HCT116 (cell line): ENCODE data around the gene NCAPD3. TPM values are rescaled to one million over a fixed set of nuclear protein-coding genes. Genes with fewer than 3 reads are reported as not detected.

ENCODE experiments used
- ATAC-seq: fragments of 200-7000 bp; cut with Tn5 transposase; 2 replicates; pipeline ENCODE4 v1.9.1; 2020; ENCODE audit warnings: mild to moderate bottlenecking, moderate library complexity
- BruUV-seq: library from RNA; stranded (reverse); fragments of 400-500 nt; replicated peaks from 2 replicates; lab custom pipeline; 2021; lab: Mats Ljungman, UMichigan
- CTCF ChIA-PET: fragments of 300-600 bp; sonication (Branson Sonifier 250); formaldehyde crosslinking; loops from one replicate; lab custom pipeline; 2021; ENCODE audit warnings: antibody characterized with exemption; lab: Charles Lee
- POLR2A ChIA-PET: fragments of 300-600, 350-600 bp; sonication (Branson Sonifier 250); formaldehyde crosslinking; loops from one replicate; lab custom pipeline; 2021; ENCODE audit warnings: antibody characterized with exemption; lab: Charles Lee
- RAD21 ChIA-PET, 2 experiments: fragments of 300-600 bp; sonication (Branson Sonifier 250); formaldehyde crosslinking; loops; one replicate each; lab custom pipeline; 2023; ENCODE audit warnings: low total read pairs in 2 of 2; ENCODE audit not compliant: uncharacterized antibody in 2 of 2, unreplicated experiment in 2 of 2, low non-redundant PET in 1 of 2; lab: Charles Lee
- DNase-seq: peaks from one replicate; pipeline ENCODE4 v3.0.0-alpha.2; 2010; ENCODE audit warnings: low read depth, low spot score
- H2AFZ ChIP-seq: fragments of 200-600 bp; shearing (Covaris generic), sonication (generic); 2 replicates; pipeline ENCODE4 v1.6.1; 2017; ENCODE audit warnings: low read depth, mixed run types, mixed read lengths, antibody characterized with exemption, low read length; ENCODE audit not compliant: poor library complexity, severe bottlenecking
- H3K27ac ChIP-seq: 2 replicates; pipeline ENCODE4 v1.5.1; 2012; ENCODE audit warnings: low read depth, low read length
- H3K27me3 ChIP-seq: fragments of 200-600 bp; sonication (generic); 2 replicates; pipeline ENCODE4 v1.6.1; 2016; ENCODE audit warnings: mixed run types, low read length, mixed read lengths; ENCODE audit not compliant: insufficient read depth
- H3K36me3 ChIP-seq, 2 experiments: fragments of 200-500 bp in 1 of 2; fragments of 200-600 bp in 1 of 2; sonication (Bioruptor generic) in 1 of 2; sonication (generic) in 1 of 2; 2 replicates each; pipeline versions ENCODE4 v1.5.1 to v1.6.1; 2014 to 2016; ENCODE audit warnings: low read length in 2 of 2, inconsistent platforms in 1 of 2, mixed read lengths in 1 of 2, mixed run types in 1 of 2; ENCODE audit not compliant: insufficient read depth in 2 of 2, control insufficient read depth in 1 of 2
- H3K4me1 ChIP-seq, 2 experiments: fragments of 200-600 bp in 1 of 2; sonication (generic) in 1 of 2; 2 replicates each; pipeline versions ENCODE4 v1.5.1 to v1.6.1; 2012 to 2017; ENCODE audit warnings: low read length in 2 of 2, inconsistent platforms in 1 of 2, mild to moderate bottlenecking in 1 of 2, mixed read lengths in 1 of 2, mixed run types in 1 of 2, moderate library complexity in 1 of 2; ENCODE audit not compliant: insufficient read depth in 2 of 2, control insufficient read depth in 1 of 2
- H3K4me2 ChIP-seq: fragments of 200-600 bp; sonication (generic); 2 replicates; pipeline ENCODE4 v1.6.1; 2017; ENCODE audit warnings: mixed run types, low read length, mixed read lengths
- H3K4me3 ChIP-seq, 2 experiments: fragments of 200-600 bp in 1 of 2; sonication (generic) in 1 of 2; replicated peaks in 1 of 2; 2 replicates each; pipeline ENCODE4 v1.5.1; 2011 to 2016; ENCODE audit warnings: low read length in 2 of 2, control low read depth in 1 of 2, low read depth in 1 of 2, mild to moderate bottlenecking in 1 of 2, mixed read lengths in 1 of 2, mixed run types in 1 of 2
- H3K79me2 ChIP-seq: fragments of 200-600 bp; sonication (generic); 2 replicates; pipeline ENCODE4 v1.6.1; 2017; ENCODE audit warnings: mild to moderate bottlenecking, mixed run types, low read length, moderate library complexity, mixed read lengths; ENCODE audit not compliant: insufficient read depth
- H3K9ac ChIP-seq: fragments of 200-600 bp; sonication (generic); 2 replicates; pipeline ENCODE4 v1.6.1; 2016; ENCODE audit warnings: low read length, mixed read lengths
- H3K9me2 ChIP-seq: fragments of 200-600 bp; sonication (generic), shearing (Covaris generic); 2 replicates; pipeline ENCODE4 v1.6.1; 2017; ENCODE audit warnings: mixed run types, mild to moderate bottlenecking, moderate library complexity; ENCODE audit not compliant: insufficient read depth
- H3K9me3 ChIP-seq, 2 experiments: fragments of 200-500 bp in 1 of 2; fragments of 200-600 bp in 1 of 2; sonication (Bioruptor generic) in 1 of 2; sonication (generic) in 1 of 2; 2 replicates each; pipeline ENCODE4 v1.6.1; 2014 to 2017; ENCODE audit warnings: low read length in 2 of 2, mixed read lengths in 2 of 2, inconsistent platforms in 1 of 2, low read depth in 1 of 2, mild to moderate bottlenecking in 1 of 2, mixed run types in 1 of 2, moderate library complexity in 1 of 2; ENCODE audit not compliant: control insufficient read depth in 1 of 2, insufficient read depth in 1 of 2
- H4K20me1 ChIP-seq: fragments of 200-600 bp; sonication (generic), shearing (Covaris generic); 2 replicates; pipeline ENCODE4 v1.6.1; 2017; ENCODE audit warnings: mixed run types, mild to moderate bottlenecking, moderate library complexity; ENCODE audit not compliant: insufficient read depth
- CBX3 ChIP-seq: IDR thresholded peaks from 2 replicates; pipeline ENCODE4 v1.6.1; 2012; ENCODE audit warnings: low read depth
- ELF1 ChIP-seq: IDR thresholded peaks from 2 replicates; pipeline ENCODE4 v1.6.1; 2012; ENCODE audit warnings: low read depth, borderline replicate concordance
- EZH2phosphoT487 ChIP-seq: fragments of 200-600 bp; IDR thresholded peaks from 2 replicates; pipeline ENCODE4 v1.6.1; 2018; ENCODE audit warnings: antibody characterized with exemption, borderline replicate concordance
- JUND ChIP-seq: IDR thresholded peaks from 2 replicates; pipeline ENCODE4 v1.6.1; 2012
- POLR2A ChIP-seq: IDR thresholded peaks from 2 replicates; pipeline ENCODE4 v1.7.0; 2011; ENCODE audit warnings: borderline replicate concordance; ENCODE audit not compliant: insufficient read depth, insufficient read length; ENCODE audit errors: extremely low read depth
- SP1 ChIP-seq: IDR thresholded peaks from 2 replicates; pipeline ENCODE4 v1.6.1; 2012; ENCODE audit warnings: low read depth
- YY1 ChIP-seq: IDR thresholded peaks from 2 replicates; pipeline ENCODE4 v1.6.1; 2011; ENCODE audit warnings: low read length, low read depth, moderate library complexity, mild to moderate bottlenecking; ENCODE audit not compliant: insufficient replicate concordance; ENCODE audit errors: extremely low read depth
- ZNF274 ChIP-seq: fragments of 200-500 bp; sonication (Bioruptor generic); IDR thresholded peaks from 2 replicates; pipeline ENCODE4 v1.6.1; 2014; ENCODE audit warnings: mild to moderate bottlenecking, low read depth, low read length, inconsistent platforms
- intact Hi-C: fragments of 100-400 bp; cut with micrococcal nuclease; formaldehyde crosslinking; loops from 2 replicates; pipeline ENCODE4 v1.10.0; 2022
- total RNA-seq: library from RNA; stranded (reverse); gene quantifications from one replicate; pipeline ENCODE4 v1.2.1, GENCODE V29; 2021; ENCODE audit not compliant: unreplicated experiment
- TF ChIP-seq, protein P1 (sequence below): IDR thresholded peaks from 2 replicates; pipeline ENCODE4 v1.6.1; 2012
- TF ChIP-seq, protein P2 (sequence below): IDR thresholded peaks from 2 replicates; pipeline ENCODE4 v1.6.1; 2012
- TF ChIP-seq, protein P3 (sequence below), 3 experiments: fragments of 200-600 bp in 1 of 3; sonication (generic) in 1 of 3; IDR thresholded peaks in 2 of 3; conservative IDR thresholded peaks in 1 of 3; 2 replicates each; pipeline ENCODE4 v1.5.1; 2012 to 2017; ENCODE audit warnings: low read depth in 2 of 3, low read length in 2 of 3, antibody characterized with exemption in 1 of 3, borderline replicate concordance in 1 of 3, control low read depth in 1 of 3, mild to moderate bottlenecking in 1 of 3, mixed read lengths in 1 of 3, mixed run types in 1 of 3, moderate library complexity in 1 of 3; ENCODE audit not compliant: insufficient read depth in 1 of 3
- TF ChIP-seq, protein P4 (sequence below): IDR thresholded peaks from 2 replicates; pipeline ENCODE4 v1.6.1; 2012; ENCODE audit warnings: low read depth

The NCAPD3 gene
- total RNA-seq, 1 experiment from 2014 or later: 71.0 TPM

DNA sequence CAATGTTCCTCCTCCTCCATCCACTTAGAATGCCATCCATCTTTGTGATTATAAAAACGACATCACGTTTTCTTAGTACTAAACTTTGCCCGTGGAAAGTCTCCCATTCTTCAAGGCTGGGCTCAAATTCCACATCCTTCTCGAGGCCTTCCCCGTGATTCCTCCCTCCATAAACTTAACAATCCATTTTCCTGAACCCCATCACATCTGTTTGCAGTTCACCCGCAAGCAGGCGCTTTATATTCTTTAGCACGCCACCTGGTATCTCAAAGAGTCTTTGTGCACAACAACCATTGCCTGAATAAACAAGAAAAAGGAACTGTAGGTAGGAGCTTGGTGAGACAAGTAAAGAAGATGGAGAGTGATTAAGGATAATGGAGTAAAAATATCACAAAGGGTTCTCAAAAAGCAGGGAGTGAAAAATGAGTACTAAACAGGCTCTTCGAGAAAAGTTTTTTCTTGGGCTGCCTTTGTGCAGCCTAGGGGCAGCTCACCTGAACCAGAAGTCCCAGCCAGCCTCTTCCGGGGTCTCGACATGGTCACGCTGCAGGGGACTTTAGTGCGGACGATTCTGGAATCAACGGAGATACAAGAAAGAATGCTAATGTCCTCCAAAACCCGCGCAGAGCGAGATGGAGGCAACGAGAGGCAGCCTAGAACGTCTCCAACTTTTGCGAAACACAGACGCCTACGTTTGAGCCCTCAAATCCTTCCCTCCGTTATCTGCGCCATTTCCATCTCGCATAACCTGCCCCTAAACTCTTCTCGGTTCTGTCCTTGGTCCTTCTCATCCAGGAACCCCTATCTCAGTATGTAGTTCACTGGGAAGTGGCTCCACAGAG is 28.8 kb upstream of the NCAPD3 start:
- Histone ChIP-seq H3K36me3 (peaks cover 5 to 6% of the 10 kb centered on the region in 2 experiments; a peak in 2 of 4 replicates), H3K79me2 (peaks cover 23% of the 10 kb centered on the region), H4K20me1 (no peaks in the 10 kb centered on the region), H3K4me1 (peaks cover 2 to 9% of the 10 kb centered on the region in 2 experiments; a peak in 2 of 4 replicates), H2AFZ (peak overlapping the region; percentile 72), H3K4me2 (peak overlapping the region; percentile 87), H3K27ac (no peak overlapping the region), H3K9me3 (no peaks in the 10 kb centered on the region), H3K27me3 (no peaks in the 10 kb centered on the region), H3K9ac (peak overlapping the region; percentile 59)
- ATAC-seq: peak; percentile 45
- intact Hi-C loops: loop anchor here (2.0 to 10.0 kb wide), 3 partner anchors 28 to 328 kb away; partner anchors contain the start of gene VPS26B
- BruUV-seq: TSS peak; percentile 67
- no peak for DNase-seq
- TF ChIP-seq YY1: no peak
- TF ChIP-seq, protein P1, sequence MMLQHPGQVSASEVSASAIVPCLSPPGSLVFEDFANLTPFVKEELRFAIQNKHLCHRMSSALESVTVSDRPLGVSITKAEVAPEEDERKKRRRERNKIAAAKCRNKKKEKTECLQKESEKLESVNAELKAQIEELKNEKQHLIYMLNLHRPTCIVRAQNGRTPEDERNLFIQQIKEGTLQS: no peak
- TF ChIP-seq, all 23 proteins: peak for 0
- Histone ChIP-seq H3K4me3 (peak overlapping the region; percentile 73 to 79), H3K9me2 (no peaks in the 10 kb centered on the region)
- ChIA-PET RAD21 (no interaction called here), CTCF (no interaction called here), POLR2A (interaction anchor here (0.9 kb wide), 1 partner anchor 28 kb away, joined by 4 read pairs; the partner anchor contains the start of genes NCAPD3 and VPS26B)

DNA sequence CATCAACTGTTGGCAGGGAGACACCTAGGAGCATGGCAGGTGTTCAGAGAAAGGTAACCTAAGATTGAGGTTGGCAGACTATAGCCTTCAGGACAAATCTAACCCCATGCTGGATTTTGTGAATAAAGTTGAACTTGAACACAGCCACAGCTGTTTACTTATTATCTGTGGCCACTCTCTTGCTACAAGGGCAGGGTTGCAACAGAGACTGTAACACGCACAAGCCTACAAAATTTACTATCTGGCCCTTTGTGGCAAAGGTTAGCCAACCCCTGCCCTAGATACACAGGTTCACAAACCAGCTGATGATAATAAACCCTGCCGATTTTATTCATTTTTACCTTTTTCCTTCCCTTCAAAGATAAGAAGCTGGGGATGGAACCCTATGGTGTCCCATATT is 26.9 kb upstream of the NCAPD3 start:
- intact Hi-C loops: loop anchor here (10.0 kb wide), 2 partner anchors 324 to 326 kb away; no protein-coding TSS in a partner anchor
- no peak for TF ChIP-seq POLR2A
- TF ChIP-seq CBX3: no peak
- no peak for TF ChIP-seq JUND
- TF ChIP-seq, protein P2, sequence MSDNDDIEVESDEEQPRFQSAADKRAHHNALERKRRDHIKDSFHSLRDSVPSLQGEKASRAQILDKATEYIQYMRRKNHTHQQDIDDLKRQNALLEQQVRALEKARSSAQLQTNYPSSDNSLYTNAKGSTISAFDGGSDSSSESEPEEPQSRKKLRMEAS: no peak
- TF ChIP-seq, protein P3, sequence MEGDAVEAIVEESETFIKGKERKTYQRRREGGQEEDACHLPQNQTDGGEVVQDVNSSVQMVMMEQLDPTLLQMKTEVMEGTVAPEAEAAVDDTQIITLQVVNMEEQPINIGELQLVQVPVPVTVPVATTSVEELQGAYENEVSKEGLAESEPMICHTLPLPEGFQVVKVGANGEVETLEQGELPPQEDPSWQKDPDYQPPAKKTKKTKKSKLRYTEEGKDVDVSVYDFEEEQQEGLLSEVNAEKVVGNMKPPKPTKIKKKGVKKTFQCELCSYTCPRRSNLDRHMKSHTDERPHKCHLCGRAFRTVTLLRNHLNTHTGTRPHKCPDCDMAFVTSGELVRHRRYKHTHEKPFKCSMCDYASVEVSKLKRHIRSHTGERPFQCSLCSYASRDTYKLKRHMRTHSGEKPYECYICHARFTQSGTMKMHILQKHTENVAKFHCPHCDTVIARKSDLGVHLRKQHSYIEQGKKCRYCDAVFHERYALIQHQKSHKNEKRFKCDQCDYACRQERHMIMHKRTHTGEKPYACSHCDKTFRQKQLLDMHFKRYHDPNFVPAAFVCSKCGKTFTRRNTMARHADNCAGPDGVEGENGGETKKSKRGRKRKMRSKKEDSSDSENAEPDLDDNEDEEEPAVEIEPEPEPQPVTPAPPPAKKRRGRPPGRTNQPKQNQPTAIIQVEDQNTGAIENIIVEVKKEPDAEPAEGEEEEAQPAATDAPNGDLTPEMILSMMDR (IDR thresholded peaks at IDR 0.05 in 2 of 3, conservative IDR thresholded peaks at IDR 0.05 in 1 of 3; ENCODE audit: borderline replicate concordance in 1 of 3, insufficient read depth in 1 of 3, low read depth in 2 of 3, low read length in 2 of 3): no peak
- no peak for TF ChIP-seq ZNF274
- no peak for TF ChIP-seq EZH2phosphoT487
- no peak for TF ChIP-seq SP1
- no peak for TF ChIP-seq ELF1
- TF ChIP-seq, protein P4, sequence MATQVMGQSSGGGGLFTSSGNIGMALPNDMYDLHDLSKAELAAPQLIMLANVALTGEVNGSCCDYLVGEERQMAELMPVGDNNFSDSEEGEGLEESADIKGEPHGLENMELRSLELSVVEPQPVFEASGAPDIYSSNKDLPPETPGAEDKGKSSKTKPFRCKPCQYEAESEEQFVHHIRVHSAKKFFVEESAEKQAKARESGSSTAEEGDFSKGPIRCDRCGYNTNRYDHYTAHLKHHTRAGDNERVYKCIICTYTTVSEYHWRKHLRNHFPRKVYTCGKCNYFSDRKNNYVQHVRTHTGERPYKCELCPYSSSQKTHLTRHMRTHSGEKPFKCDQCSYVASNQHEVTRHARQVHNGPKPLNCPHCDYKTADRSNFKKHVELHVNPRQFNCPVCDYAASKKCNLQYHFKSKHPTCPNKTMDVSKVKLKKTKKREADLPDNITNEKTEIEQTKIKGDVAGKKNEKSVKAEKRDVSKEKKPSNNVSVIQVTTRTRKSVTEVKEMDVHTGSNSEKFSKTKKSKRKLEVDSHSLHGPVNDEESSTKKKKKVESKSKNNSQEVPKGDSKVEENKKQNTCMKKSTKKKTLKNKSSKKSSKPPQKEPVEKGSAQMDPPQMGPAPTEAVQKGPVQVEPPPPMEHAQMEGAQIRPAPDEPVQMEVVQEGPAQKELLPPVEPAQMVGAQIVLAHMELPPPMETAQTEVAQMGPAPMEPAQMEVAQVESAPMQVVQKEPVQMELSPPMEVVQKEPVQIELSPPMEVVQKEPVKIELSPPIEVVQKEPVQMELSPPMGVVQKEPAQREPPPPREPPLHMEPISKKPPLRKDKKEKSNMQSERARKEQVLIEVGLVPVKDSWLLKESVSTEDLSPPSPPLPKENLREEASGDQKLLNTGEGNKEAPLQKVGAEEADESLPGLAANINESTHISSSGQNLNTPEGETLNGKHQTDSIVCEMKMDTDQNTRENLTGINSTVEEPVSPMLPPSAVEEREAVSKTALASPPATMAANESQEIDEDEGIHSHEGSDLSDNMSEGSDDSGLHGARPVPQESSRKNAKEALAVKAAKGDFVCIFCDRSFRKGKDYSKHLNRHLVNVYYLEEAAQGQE: no peak

More for the DNA sequence above, 26.9 kb upstream of the NCAPD3 start:
- ChIA-PET CTCF (interaction anchor here (1.1 kb wide), 1 partner anchor 12 kb away, joined by 3 read pairs; no protein-coding TSS in a partner anchor), POLR2A (no interaction called here), RAD21 (no interaction called here)
- H3K36me3 ChIP-seq: peaks cover 9 to 10% of the 10 kb centered on the region in 2 experiments; a peak in 3 of 4 replicates
- no TSS peak for BruUV-seq
- H3K4me3 ChIP-seq: no peak overlapping the region
- no peak overlapping the region for H2AFZ ChIP-seq
- no peak overlapping the region for H3K27ac ChIP-seq
- DNase-seq (no peak), ATAC-seq (no peak)
- H3K9me3 ChIP-seq: no peaks in the 10 kb centered on the region
- no peak overlapping the region for H3K4me2 ChIP-seq
- H3K79me2 ChIP-seq: peaks cover 23% of the 10 kb centered on the region
- no peak overlapping the region for H3K9ac ChIP-seq
- H4K20me1 ChIP-seq: no peaks in the 10 kb centered on the region
- no peaks in the 10 kb centered on the region for H3K27me3 ChIP-seq
- no peaks in the 10 kb centered on the region for H3K9me2 ChIP-seq
- peaks cover 2 to 9% of the 10 kb centered on the region in 2 experiments; a peak in 2 of 4 replicates for H3K4me1 ChIP-seq
